Gastrocnemius medialis (tissue), 4 donors: ENCODE measurements around the gene EFNA5. TPM values are rescaled to one million over a fixed set of nuclear protein-coding genes. Genes with fewer than 3 reads are reported as not detected.

ENCODE experiments used
- ATAC-seq, 2 donors: fragments of 150-250 bp; one replicate each; pipeline ENCODE4 v1.9.1; 2016
- DNase-seq, 2 donors: peaks; one replicate each; pipeline ENCODE4 v3.0.0-alpha.2; 2019
- H3K27ac ChIP-seq, 4 donors: fragments of 200-600 bp; sonication (generic); 1 replicate in 1 of 4; 2 replicates in 3 of 4; pipeline ENCODE4 v1.5.1; 2016 to 2018; ENCODE audit warnings: mild to moderate bottlenecking in 2 of 4, moderate library complexity in 1 of 4
- H3K27me3 ChIP-seq, 3 donors: fragments of 200-600 bp; sonication (generic) in 2 of 3; 1 replicate in 1 of 3; 2 replicates in 2 of 3; pipeline versions ENCODE4 v1.5.1 to v1.6.0; 2016 to 2019; ENCODE audit warnings: mild to moderate bottlenecking in 1 of 3, moderate library complexity in 1 of 3
- H3K36me3 ChIP-seq, 2 donors: fragments of 200-600 bp; sonication (generic) in 1 of 2; one replicate each; pipeline ENCODE4 v1.5.1; 2017 to 2018
- H3K4me1 ChIP-seq, 2 donors: fragments of 200-600 bp; sonication (generic) in 1 of 2; one replicate each; pipeline ENCODE4 v1.5.1; 2016 to 2017; ENCODE audit warnings: mild to moderate bottlenecking in 2 of 2
- H3K4me3 ChIP-seq, 4 donors: fragments of 200-600 bp; sonication (generic) in 3 of 4; 1 replicate in 1 of 4; 2 replicates in 3 of 4; pipeline ENCODE4 v1.5.1; 2016 to 2019; ENCODE audit warnings: mild to moderate bottlenecking in 2 of 4
- H3K9me3 ChIP-seq, 3 donors: fragments of 200-600 bp; sonication (generic) in 2 of 3; 1 replicate in 1 of 3; 2 replicates in 2 of 3; pipeline ENCODE4 v1.5.1; 2016 to 2019
- POLR2A ChIP-seq, 2 donors: fragments of 450-650 bp; IDR thresholded peaks; one replicate each; pipeline ENCODE4 v1.6.1; 2017; ENCODE audit warnings: antibody characterized with exemption in 2 of 2, mild to moderate bottlenecking in 2 of 2, moderate library complexity in 2 of 2
- in situ Hi-C, 4 donors: fragments of 200-750 bp; cut with MboI; loops; one replicate each; pipeline versions ENCODE4 v1.15.0 to v1.8.0; 2017; ENCODE audit warnings: low sequenced_read_pairs in 4 of 4
- intact Hi-C: fragments of 100-400 bp; cut with DNase I; formaldehyde crosslinking; loops from one replicate; pipeline ENCODE4 v1.15.1; 2023; ENCODE audit warnings: low total_unique reads
- total RNA-seq, 4 donors: library from RNA; depleted of rRNA; stranded (reverse); fragments of >200 nt; gene quantifications; one replicate each; pipeline versions ENCODE4 v1.1.0 to v1.2.3, GENCODE V29; 2016
- TF ChIP-seq, protein P1 (sequence below), 5 experiments: fragments of 450-650 bp in 3 of 5; fragments of 200-600 bp in 2 of 5; sonication (generic) in 2 of 5; IDR thresholded peaks in 4 of 5; conservative IDR thresholded peaks in 1 of 5; 1 replicate in 4 of 5; 2 replicates in 1 of 5; pipeline ENCODE4 v1.5.1; 2016 to 2019; ENCODE audit warnings: antibody characterized with exemption in 5 of 5, mild to moderate bottlenecking in 3 of 5, moderate library complexity in 3 of 5

Gene EFNA5
- total RNA-seq, 4 donors from 2014 or later: 0.15 to 0.62 (median 0.20) TPM; not detected in 1

- Histone ChIP-seq H3K36me3 (no peaks in the 10 kb centered on the region), H3K27me3 (no peaks in the 10 kb centered on the region), H3K4me3 (no peak overlapping the region), H3K9me3 (no peaks in the 10 kb centered on the region), H3K27ac (no peak overlapping the region), H3K4me1 (peaks cover 6 to 8% of the 10 kb centered on the region in 2 donors)
- TF ChIP-seq, protein P1, sequence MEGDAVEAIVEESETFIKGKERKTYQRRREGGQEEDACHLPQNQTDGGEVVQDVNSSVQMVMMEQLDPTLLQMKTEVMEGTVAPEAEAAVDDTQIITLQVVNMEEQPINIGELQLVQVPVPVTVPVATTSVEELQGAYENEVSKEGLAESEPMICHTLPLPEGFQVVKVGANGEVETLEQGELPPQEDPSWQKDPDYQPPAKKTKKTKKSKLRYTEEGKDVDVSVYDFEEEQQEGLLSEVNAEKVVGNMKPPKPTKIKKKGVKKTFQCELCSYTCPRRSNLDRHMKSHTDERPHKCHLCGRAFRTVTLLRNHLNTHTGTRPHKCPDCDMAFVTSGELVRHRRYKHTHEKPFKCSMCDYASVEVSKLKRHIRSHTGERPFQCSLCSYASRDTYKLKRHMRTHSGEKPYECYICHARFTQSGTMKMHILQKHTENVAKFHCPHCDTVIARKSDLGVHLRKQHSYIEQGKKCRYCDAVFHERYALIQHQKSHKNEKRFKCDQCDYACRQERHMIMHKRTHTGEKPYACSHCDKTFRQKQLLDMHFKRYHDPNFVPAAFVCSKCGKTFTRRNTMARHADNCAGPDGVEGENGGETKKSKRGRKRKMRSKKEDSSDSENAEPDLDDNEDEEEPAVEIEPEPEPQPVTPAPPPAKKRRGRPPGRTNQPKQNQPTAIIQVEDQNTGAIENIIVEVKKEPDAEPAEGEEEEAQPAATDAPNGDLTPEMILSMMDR (IDR thresholded peaks at IDR 0.05 in 4 of 5, conservative IDR thresholded peaks at IDR 0.05 in 1 of 5): no peak
- TF ChIP-seq POLR2A (IDR thresholded peaks at IDR 0.05): no peak
- intact Hi-C loops: no loop called here
- DNase-seq (no peak), ATAC-seq (no peak)
- in situ Hi-C loops: no loop called here
These were observed 93.9 kb downstream of the EFNA5 start for GRCh38 chr5:107576736-107577393.

GRCh38 chr5:107576155-107576554 is 94.6 kb downstream of the EFNA5 start:
- Histone ChIP-seq H3K4me3 (no peak overlapping the region), H3K4me1 (peaks cover 11 to 12% of the 10 kb centered on the region in 2 donors), H3K27ac (no peak overlapping the region), H3K36me3 (no peaks in the 10 kb centered on the region), H3K27me3 (no peaks in the 10 kb centered on the region), H3K9me3 (no peaks in the 10 kb centered on the region)
- intact Hi-C loops (no loop called here), in situ Hi-C loops (no loop called here)
- no peak for ATAC-seq
- no peak for DNase-seq
- TF ChIP-seq POLR2A (IDR thresholded peaks at IDR 0.05): no peak
- TF ChIP-seq, protein P1 (IDR thresholded peaks at IDR 0.05 in 4 of 5, conservative IDR thresholded peaks at IDR 0.05 in 1 of 5): no peak

DNA sequence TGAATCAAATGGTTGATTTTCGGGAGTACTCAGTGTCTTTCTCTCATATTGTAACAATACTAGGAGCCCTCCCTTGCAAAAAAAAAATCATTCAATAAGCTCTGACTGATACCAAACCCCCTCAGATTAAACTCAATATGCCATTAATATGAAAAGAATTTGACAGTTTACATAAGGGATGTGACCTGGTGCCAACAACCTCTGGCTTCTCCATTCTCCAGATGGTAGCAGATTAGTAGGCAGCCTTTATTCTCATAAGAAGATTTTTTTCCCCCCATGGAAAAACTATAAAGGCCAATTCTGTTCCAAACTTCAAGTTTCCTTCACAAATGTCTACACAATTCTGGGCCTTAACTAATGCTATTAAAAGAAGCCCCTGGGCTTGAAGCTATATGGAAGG is 96.5 kb downstream of the EFNA5 start:
- Histone ChIP-seq H3K27me3 (no peaks in the 10 kb centered on the region), H3K9me3 (no peaks in the 10 kb centered on the region), H3K27ac (no peak overlapping the region), H3K4me1 (peaks cover 10 to 16% of the 10 kb centered on the region in 2 donors), H3K36me3 (no peaks in the 10 kb centered on the region), H3K4me3 (no peak overlapping the region)
- no peak for TF ChIP-seq POLR2A (IDR thresholded peaks at IDR 0.05)
- in situ Hi-C loops (no loop called here), intact Hi-C loops (loop anchor here (5.0 kb wide), 2 partner anchors 187 to 357 kb away; no protein-coding TSS in a partner anchor)
- no peak for ATAC-seq
- no peak for DNase-seq

GRCh38 chr5:107572715-107573368 is 97.9 kb downstream of the EFNA5 start:
- Histone ChIP-seq H3K27ac (no peak overlapping the region), H3K4me3 (no peak overlapping the region), H3K36me3 (no peaks in the 10 kb centered on the region), H3K9me3 (no peaks in the 10 kb centered on the region), H3K27me3 (no peaks in the 10 kb centered on the region), H3K4me1 (peaks cover 10 to 16% of the 10 kb centered on the region in 2 donors)
- intact Hi-C loops: loop anchor here (2.0 to 5.0 kb wide), 4 partner anchors 30 to 356 kb away; no protein-coding TSS in a partner anchor
- in situ Hi-C loops: no loop called here
- no peak for TF ChIP-seq POLR2A (IDR thresholded peaks at IDR 0.05)
- TF ChIP-seq, protein P1 (IDR thresholded peaks at IDR 0.05 in 4 of 5, conservative IDR thresholded peaks at IDR 0.05 in 1 of 5): no peak
- no peak for ATAC-seq
- DNase-seq: no peak
